WTC11 (cell line): ENCODE measurements around the gene ACOT6.

Experiments
- CTCF ChIP-seq: fragments of 200-600 bp; IDR thresholded peaks from 2 replicates; pipeline ENCODE4 v1.8.0; 2022; ENCODE audit warnings: antibody characterized with exemption
- ESRRA ChIP-seq: sonication (generic); formaldehyde crosslinking; IDR thresholded peaks from 2 replicates; pipeline ENCODE4 v1.8.1; 2022; ENCODE audit warnings: mild to moderate bottlenecking, missing genetic modification reagents, borderline replicate concordance
- FOXK1 ChIP-seq: sonication (generic); formaldehyde crosslinking; IDR thresholded peaks from 2 replicates; pipeline ENCODE4 v1.8.0; 2022; ENCODE audit warnings: mild to moderate bottlenecking, moderate library complexity, missing genetic modification reagents
- MAX ChIP-seq: sonication (generic); formaldehyde crosslinking; IDR thresholded peaks from 2 replicates; pipeline ENCODE4 v1.8.0; 2022; ENCODE audit warnings: mild to moderate bottlenecking, missing genetic modification reagents
- MLX ChIP-seq: sonication (generic); formaldehyde crosslinking; IDR thresholded peaks from 2 replicates; pipeline ENCODE4 v1.8.1; 2023; ENCODE audit warnings: mild to moderate bottlenecking, missing genetic modification reagents, moderate library complexity
- MXD4 ChIP-seq: fragments of 250-450 bp; sonication (Bioruptor Pico); IDR thresholded peaks from 2 replicates; pipeline ENCODE4 v1.8.0; 2021; ENCODE audit warnings: mild to moderate bottlenecking, moderate library complexity, borderline replicate concordance
- NFYB ChIP-seq: sonication (generic); formaldehyde crosslinking; conservative IDR thresholded peaks from 2 replicates; pipeline ENCODE4 v1.8.0; 2022; ENCODE audit warnings: low read depth, missing genetic modification reagents
- NR1H2 ChIP-seq: sonication (generic); formaldehyde crosslinking; IDR thresholded peaks from 2 replicates; pipeline ENCODE4 v1.9.0; 2021; ENCODE audit warnings: mild to moderate bottlenecking, moderate library complexity, missing genetic modification reagents
- NR3C1 ChIP-seq: sonication (generic); formaldehyde crosslinking; conservative IDR thresholded peaks from 2 replicates; pipeline ENCODE4 v1.8.1; 2023; ENCODE audit warnings: low read depth, mild to moderate bottlenecking, missing genetic modification reagents
- SMAD3 ChIP-seq: sonication (generic); formaldehyde crosslinking; IDR thresholded peaks from 2 replicates; pipeline ENCODE4 v1.8.0; 2022; ENCODE audit warnings: missing genetic modification reagents, mild to moderate bottlenecking, borderline replicate concordance
- TEAD1 ChIP-seq: sonication (generic); formaldehyde crosslinking; IDR thresholded peaks from 2 replicates; pipeline ENCODE4 v1.8.0; 2022; ENCODE audit warnings: mild to moderate bottlenecking, missing genetic modification reagents
- ZBTB43 ChIP-seq: sonication (generic); formaldehyde crosslinking; IDR thresholded peaks from 2 replicates; pipeline ENCODE4 v1.8.1; 2023; ENCODE audit warnings: mild to moderate bottlenecking, missing genetic modification reagents
- ZNF219 ChIP-seq: sonication (generic); formaldehyde crosslinking; IDR thresholded peaks from 2 replicates; pipeline ENCODE4 v1.8.0; 2023; ENCODE audit warnings: missing genetic modification reagents, mild to moderate bottlenecking, borderline replicate concordance
- ZNF281 ChIP-seq: sonication (generic); formaldehyde crosslinking; IDR thresholded peaks from 2 replicates; pipeline ENCODE4 v1.8.0; 2023; ENCODE audit warnings: mild to moderate bottlenecking, missing genetic modification reagents

GRCh38 chr14:73630009-73630780, 17.9 kb downstream of the ACOT6 start:
- no peak for TF ChIP-seq ZBTB43 (CRISPR knock-in tag)
- no peak for TF ChIP-seq CTCF
- TF ChIP-seq TEAD1 (CRISPR knock-in tag) = no peak
- TF ChIP-seq MLX (CRISPR knock-in tag) = no peak
- TF ChIP-seq MAX (CRISPR knock-in tag) = no peak
- no peak for TF ChIP-seq ZNF281
- TF ChIP-seq MXD4 = no peak
- TF ChIP-seq SMAD3 (CRISPR knock-in tag) = no peak
- TF ChIP-seq NR1H2 (CRISPR knock-in tag) = no peak
- no peak for TF ChIP-seq NR3C1
- TF ChIP-seq ESRRA (CRISPR knock-in tag) = no peak
- TF ChIP-seq NFYB (CRISPR knock-in tag) = no peak
- no peak for TF ChIP-seq ZNF219 (CRISPR knock-in tag)
- no peak for TF ChIP-seq FOXK1 (CRISPR knock-in tag)
